ENCODE results near the gene HSFY2. TPM values are rescaled to one million over a fixed set of nuclear protein-coding genes. Genes with fewer than 3 reads are reported as not detected.
"Not testable (repeated sequence)": the region's sequence is repeated elsewhere in the genome, so short reads cannot be mapped to it uniquely, and the experiment has no call there.

The HSFY2 gene, protein sequence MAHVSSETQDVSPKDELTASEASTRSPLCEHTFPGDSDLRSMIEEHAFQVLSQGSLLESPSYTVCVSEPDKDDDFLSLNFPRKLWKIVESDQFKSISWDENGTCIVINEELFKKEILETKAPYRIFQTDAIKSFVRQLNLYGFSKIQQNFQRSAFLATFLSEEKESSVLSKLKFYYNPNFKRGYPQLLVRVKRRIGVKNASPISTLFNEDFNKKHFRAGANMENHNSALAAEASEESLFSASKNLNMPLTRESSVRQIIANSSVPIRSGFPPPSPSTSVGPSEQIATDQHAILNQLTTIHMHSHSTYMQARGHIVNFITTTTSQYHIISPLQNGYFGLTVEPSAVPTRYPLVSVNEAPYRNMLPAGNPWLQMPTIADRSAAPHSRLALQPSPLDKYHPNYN
- not detected for total RNA-seq

DNA sequence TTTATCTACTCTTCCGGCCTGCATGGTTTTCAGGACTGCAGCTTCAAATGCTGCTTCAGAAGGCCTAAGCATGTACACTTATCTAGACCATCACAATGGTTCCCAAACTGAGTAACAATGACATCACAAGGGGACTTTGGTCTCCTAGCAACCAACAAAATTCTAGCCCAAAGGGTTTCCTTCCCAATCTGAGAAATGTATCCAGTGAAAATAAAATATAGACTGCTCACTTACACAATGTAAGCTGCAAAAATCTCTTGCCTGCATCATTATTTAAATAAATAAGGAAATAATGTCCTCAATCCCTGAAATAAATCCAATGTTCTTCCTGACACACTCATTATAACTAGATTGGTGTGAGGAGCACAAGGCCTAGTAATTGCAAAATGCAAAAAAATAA, at the start of gene HSFY2:
Gene HSFY2, minus strand, starts transcription at position 101 of the 400 bp plus-strand sequence. CDS start 117 bp downstream, outside the sequence.
- H3K36me3 ChIP-seq; H3K4me3 ChIP-seq; H3K27me3 ChIP-seq; DNase-seq (ENCODE audit: low spot score); H3K9me3 ChIP-seq; H3K27ac ChIP-seq; H3K4me1 ChIP-seq: not testable (repeated sequence)

DNA sequence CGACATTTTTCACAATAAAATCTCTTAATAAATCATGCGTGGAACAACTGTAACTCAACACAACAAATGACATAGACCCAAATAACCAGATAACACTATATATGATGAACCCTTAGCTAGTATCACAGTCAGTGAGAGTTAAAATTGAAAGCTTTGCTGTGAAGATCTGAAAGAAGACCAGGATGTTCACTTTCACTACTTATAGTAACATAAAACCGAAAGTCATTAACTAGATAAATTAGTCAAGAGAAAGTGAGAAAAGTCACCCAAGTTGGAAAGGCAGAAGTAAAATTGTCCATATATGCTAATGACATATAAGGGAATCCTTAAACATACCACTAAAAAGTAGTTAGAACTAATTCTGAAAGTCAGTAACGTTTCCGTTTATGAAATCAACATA, 42.2 kb upstream of the HSFY2 start:
- H3K9me3 ChIP-seq; H3K4me1 ChIP-seq; H3K4me3 ChIP-seq; H3K27me3 ChIP-seq; H3K36me3 ChIP-seq; H3K27ac ChIP-seq; DNase-seq (ENCODE audit: low spot score): not testable (repeated sequence)

DNA sequence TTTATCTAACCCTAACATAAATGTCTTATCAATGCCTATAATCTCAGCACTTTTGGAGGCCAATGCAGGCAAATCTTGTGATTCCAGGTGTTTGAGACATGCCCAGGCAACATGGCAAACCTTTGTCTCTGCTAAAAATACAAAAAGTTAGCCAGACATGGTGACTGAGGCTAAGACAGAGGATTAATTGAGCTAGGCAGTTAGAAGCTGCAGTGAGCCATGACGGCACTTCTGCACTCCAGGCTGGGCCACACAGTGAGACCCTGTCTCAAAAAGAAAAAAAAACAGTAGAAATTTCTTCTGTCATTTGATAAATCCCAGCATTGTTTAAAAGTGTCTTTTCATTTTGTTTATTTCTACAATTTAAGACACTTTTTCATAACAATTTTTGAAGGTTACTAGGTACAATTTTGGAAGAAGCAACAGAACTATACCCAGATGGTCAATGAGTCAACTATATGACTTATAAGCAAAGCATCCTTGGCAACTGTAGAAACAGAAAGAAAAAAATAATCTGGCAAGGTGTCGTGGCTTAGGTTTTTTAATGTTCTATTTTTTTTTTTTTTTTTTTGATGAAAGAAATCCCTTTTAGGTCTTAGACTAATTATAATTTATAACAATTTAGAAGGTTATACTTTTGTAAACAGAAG, 15.3 kb upstream of the HSFY2 start:
- H3K4me1 ChIP-seq; H3K9me3 ChIP-seq; H3K27ac ChIP-seq; H3K27me3 ChIP-seq; H3K36me3 ChIP-seq; DNase-seq (ENCODE audit: low spot score); H3K4me3 ChIP-seq: not testable (repeated sequence)

DNA sequence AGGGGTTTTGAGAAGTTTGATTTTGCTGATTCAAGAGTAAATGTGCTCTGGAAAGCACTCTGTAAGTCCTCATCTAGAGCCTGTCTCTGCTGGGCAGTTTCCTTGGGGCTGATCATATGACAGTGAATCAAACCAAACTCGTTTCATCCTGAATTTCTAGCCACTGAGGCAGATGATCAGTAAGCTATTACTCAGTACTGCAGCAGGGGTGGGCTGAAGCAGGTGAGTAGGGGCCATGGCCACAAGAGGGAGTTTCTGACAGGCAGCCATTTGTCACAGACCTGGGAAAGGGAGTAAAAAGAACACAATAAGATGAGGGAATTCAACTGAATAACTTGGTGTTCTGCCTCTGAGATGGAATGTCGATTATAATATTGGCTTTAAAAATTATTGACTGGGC, 19.5 kb downstream of the HSFY2 start:
- H3K27me3 ChIP-seq; DNase-seq (ENCODE audit: low spot score); H3K4me1 ChIP-seq; H3K9me3 ChIP-seq; H3K27ac ChIP-seq; H3K4me3 ChIP-seq; H3K36me3 ChIP-seq: not testable (repeated sequence)

DNA sequence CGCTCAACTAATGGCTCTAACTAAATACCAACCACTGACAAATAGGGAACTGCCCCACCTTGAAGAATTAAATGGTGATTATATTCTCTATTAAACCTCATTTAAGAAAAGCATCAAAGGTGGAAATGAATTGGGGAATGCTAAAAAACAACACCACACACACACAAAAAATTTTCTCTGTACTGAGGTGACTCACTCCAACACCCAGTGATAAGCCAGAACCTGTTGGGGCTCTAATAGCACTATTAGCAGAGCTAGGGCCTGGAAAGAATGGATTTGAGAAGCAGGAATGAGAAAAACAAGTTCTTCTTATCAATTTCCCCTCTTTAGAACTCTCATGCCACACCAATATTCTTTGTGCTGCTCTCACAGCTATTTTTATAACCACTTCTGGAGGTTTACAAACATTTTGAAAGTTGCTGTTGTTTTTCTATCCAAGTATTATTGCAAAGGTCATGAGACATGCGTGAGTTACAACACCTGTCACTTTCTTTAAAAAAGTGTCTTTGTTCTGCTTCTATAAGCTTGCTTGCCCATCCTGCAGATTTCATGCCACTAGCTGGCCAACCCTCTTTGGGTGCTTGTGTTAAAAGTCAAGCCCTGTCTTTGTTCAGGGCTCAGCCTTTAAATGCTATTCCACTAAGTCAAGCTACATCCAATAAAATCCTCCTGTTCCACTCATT, 20.3 kb downstream of the HSFY2 start:
- not testable (repeated sequence) for H3K27ac ChIP-seq; H3K36me3 ChIP-seq; H3K4me3 ChIP-seq; H3K9me3 ChIP-seq; H3K4me1 ChIP-seq; H3K27me3 ChIP-seq; DNase-seq (ENCODE audit: low spot score)

DNA sequence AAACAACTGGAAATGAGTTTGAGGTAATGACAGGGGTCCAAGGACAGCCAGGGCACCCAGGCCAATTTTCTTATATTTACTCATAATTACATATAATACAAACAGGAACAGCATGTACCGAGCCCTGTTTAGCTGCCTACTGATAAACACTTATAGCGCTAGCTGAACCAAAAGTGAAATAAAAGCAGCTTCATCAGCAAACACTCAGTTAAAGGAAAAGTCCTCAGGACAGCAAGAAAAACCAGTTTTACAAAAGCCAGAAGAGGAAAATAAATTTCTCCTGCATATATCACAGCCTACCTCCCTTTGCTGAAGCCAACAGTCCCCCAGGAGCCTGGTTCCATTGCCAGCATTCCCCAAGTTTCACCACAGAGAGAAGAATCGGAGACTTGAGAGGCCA, 49.8 kb downstream of the HSFY2 start:
- H3K27me3 ChIP-seq; DNase-seq (ENCODE audit: low spot score): not testable (repeated sequence)

More for the DNA sequence above, 49.8 kb downstream of the HSFY2 start:
- H3K27ac ChIP-seq, H3K4me3 ChIP-seq, H3K4me1 ChIP-seq, H3K9me3 ChIP-seq, H3K36me3 ChIP-seq: not testable (repeated sequence)

Other genes with a start within 250 kb of the HSFY2 start
- gene HSFY1, start 227.0 kb downstream of the HSFY2 start, total RNA-seq = not detected